Caco-2 (cell line): ENCODE data around the gene KIAA1586. TPM values are rescaled to one million over a fixed set of nuclear protein-coding genes. Genes with fewer than 3 reads are reported as not detected.
A peak's percentile ranks its signal among the peaks of the same experiment; 100 is the strongest.

Experiments used
- BruUV-seq: library from RNA; stranded (reverse); fragments of 400-500 nt; replicated peaks from 2 replicates; lab custom pipeline; 2021; lab: Mats Ljungman, UMichigan
- CTCF ChIA-PET: fragments of 300-600 bp; sonication (Branson Sonifier 250); formaldehyde crosslinking; loops from one replicate; lab custom pipeline; 2022; ENCODE audit warnings: antibody characterized with exemption; lab: Charles Lee
- POLR2A ChIA-PET: fragments of 300-600 bp; sonication (Branson Sonifier 250); formaldehyde crosslinking; loops from one replicate; lab custom pipeline; 2022; ENCODE audit warnings: antibody characterized with exemption; lab: Charles Lee
- DNase-seq, 2 experiments: peaks; one replicate each; pipeline versions ENCODE4 v3.0.0 to v3.0.0-alpha.2; 2020 to 2022
- H3K27me3 ChIP-seq: replicated peaks from 2 replicates; pipeline ENCODE4 v1.6.0; 2011; ENCODE audit warnings: low read length; ENCODE audit not compliant: control insufficient read depth, insufficient read depth
- H3K36me3 ChIP-seq: 2 replicates; pipeline ENCODE4 v1.5.1; 2011; ENCODE audit warnings: low read length; ENCODE audit not compliant: control insufficient read depth, insufficient read depth
- H3K4me1 ChIP-seq: fragments of 250-450 bp; sonication (Bioruptor Pico); 2 replicates; pipeline ENCODE4 v1.5.1; 2020; ENCODE audit warnings: mild to moderate bottlenecking
- H3K4me3 ChIP-seq: 2 replicates; pipeline ENCODE4 v1.5.1; 2011; ENCODE audit warnings: low read depth, mild to moderate bottlenecking, control low read depth, low read length
- H3K9me3 ChIP-seq: fragments of 250-450 bp; sonication (Bioruptor Pico); 2 replicates; pipeline ENCODE4 v1.5.1; 2020; ENCODE audit warnings: mild to moderate bottlenecking, moderate library complexity
- H3K27ac Mint-ChIP-seq: one replicate; pipeline ENCODE4 v1.8.0; 2022; ENCODE audit warnings: mixed read lengths; ENCODE audit not compliant: unreplicated experiment
- H3K27me3 Mint-ChIP-seq: one replicate; pipeline ENCODE4 v1.8.0; 2022; ENCODE audit warnings: mixed read lengths; ENCODE audit not compliant: insufficient read depth, unreplicated experiment
- H3K36me3 Mint-ChIP-seq: one replicate; pipeline ENCODE4 v1.8.0; 2022; ENCODE audit warnings: mild to moderate bottlenecking, mixed read lengths; ENCODE audit not compliant: insufficient read depth, unreplicated experiment
- H3K4me1 Mint-ChIP-seq: one replicate; pipeline ENCODE4 v1.8.0; 2022; ENCODE audit warnings: low read depth, mixed read lengths; ENCODE audit not compliant: unreplicated experiment
- H3K4me3 Mint-ChIP-seq: one replicate; pipeline ENCODE4 v1.8.0; 2022; ENCODE audit warnings: mild to moderate bottlenecking, moderate library complexity, mixed read lengths; ENCODE audit not compliant: unreplicated experiment
- H3K9me3 Mint-ChIP-seq: one replicate; pipeline ENCODE4 v1.8.0; 2022; ENCODE audit warnings: mixed read lengths; ENCODE audit not compliant: unreplicated experiment
- CTCF ChIP-seq, 2 experiments: fragments of 200-600 bp in 1 of 2; IDR thresholded peaks; 1 replicate in 1 of 2; 2 replicates in 1 of 2; pipeline versions ENCODE4 v1.5.1 to v1.8.0; 2011 to 2022; ENCODE audit warnings: antibody characterized with exemption in 1 of 2, control low read depth in 1 of 2, inconsistent platforms in 1 of 2, low read depth in 1 of 2, low read length in 1 of 2, mild to moderate bottlenecking in 1 of 2, moderate library complexity in 1 of 2; ENCODE audit not compliant: insufficient read depth in 1 of 2, severe bottlenecking in 1 of 2, unreplicated experiment in 1 of 2
- intact Hi-C: fragments of 100-400 bp; cut with micrococcal nuclease; formaldehyde crosslinking; loops from one replicate; pipeline ENCODE4 v1.10.0; 2022; ENCODE audit not compliant: unreplicated experiment
- total RNA-seq: library from RNA; stranded (reverse); gene quantifications from 2 replicates; pipeline ENCODE4 v1.2.3, GENCODE V29; 2022

KIAA1586 gene
- total RNA-seq, 1 experiment from 2014 or later: 12.9 TPM

GRCh38 chr6:57019434-57019833 is 27.1 kb upstream of the KIAA1586 start:
- intact Hi-C loops: no loop called here
- H3K4me1 Mint-ChIP-seq: no peaks in the 10 kb centered on the region
- Histone ChIP-seq H3K9me3 (no peaks in the 10 kb centered on the region; the same call in 1 of the 2 replicates), H3K27me3 (no peaks in the 10 kb centered on the region), H3K4me3 (no peak overlapping the region), H3K4me1 (no peaks in the 10 kb centered on the region), H3K36me3 (no peaks in the 10 kb centered on the region)
- CTCF ChIA-PET: no interaction called here
- no peak for TF ChIP-seq CTCF (IDR thresholded peaks at IDR 0.05; ENCODE audit: insufficient read depth in 1 of 2, low read depth in 1 of 2, low read length in 1 of 2, severe bottlenecking in 1 of 2, unreplicated experiment in 1 of 2)
- DNase-seq: no peak
- no peaks in the 10 kb centered on the region for H3K36me3 Mint-ChIP-seq
- BruUV-seq: no TSS peak
- POLR2A ChIA-PET: no interaction called here
- H3K27me3 Mint-ChIP-seq: no peaks in the 10 kb centered on the region
- H3K27ac Mint-ChIP-seq: no peak overlapping the region
- no peak overlapping the region for H3K4me3 Mint-ChIP-seq
- H3K9me3 Mint-ChIP-seq: peaks cover 11% of the 10 kb centered on the region

- no peak overlapping the region for H3K27ac Mint-ChIP-seq
- no peak overlapping the region for H3K4me3 ChIP-seq
- no peaks in the 10 kb centered on the region; the same call in 1 of the 2 replicates for H3K9me3 ChIP-seq
- ChIA-PET POLR2A (no interaction called here), CTCF (no interaction called here)
- H3K27me3 Mint-ChIP-seq: peaks cover 8% of the 10 kb centered on the region
- TF ChIP-seq CTCF (IDR thresholded peaks at IDR 0.05; ENCODE audit: insufficient read depth in 1 of 2, low read depth in 1 of 2, low read length in 1 of 2, severe bottlenecking in 1 of 2, unreplicated experiment in 1 of 2): peak; percentile 25 to 51
- intact Hi-C loops: loop anchor here (1.0 to 10.0 kb wide), 3 partner anchors 66 to 234 kb away; partner anchors contain the start of gene BEND6
- no peaks in the 10 kb centered on the region for H3K36me3 Mint-ChIP-seq
- H3K4me3 Mint-ChIP-seq: no peak overlapping the region
- no peaks in the 10 kb centered on the region for H3K4me1 Mint-ChIP-seq
- BruUV-seq: no TSS peak
- peak in 1 of 2 experiments; percentile 8 for DNase-seq
- H3K9me3 Mint-ChIP-seq: peaks cover 22% of the 10 kb centered on the region
- H3K27me3 ChIP-seq: no peaks in the 10 kb centered on the region
- H3K36me3 ChIP-seq: no peaks in the 10 kb centered on the region
- no peaks in the 10 kb centered on the region for H3K4me1 ChIP-seq
These were observed 25.3 kb upstream of the KIAA1586 start for GRCh38 chr6:57021086-57021720.

GRCh38 chr6:57024321-57024720 is 22.2 kb upstream of the KIAA1586 start:
- no peaks in the 10 kb centered on the region for H3K36me3 ChIP-seq
- Mint-ChIP-seq H3K4me1 (peaks cover 12% of the 10 kb centered on the region), H3K9me3 (peaks cover 22% of the 10 kb centered on the region), H3K36me3 (no peaks in the 10 kb centered on the region), H3K27ac (no peak overlapping the region), H3K27me3 (peaks cover 8% of the 10 kb centered on the region), H3K4me3 (no peak overlapping the region)
- BruUV-seq: no TSS peak
- peaks cover 8% of the 10 kb centered on the region; the same call in 1 of the 2 replicates for H3K4me1 ChIP-seq
- intact Hi-C loops: loop anchor here (10.0 kb wide), 1 partner anchor 230 kb away; no protein-coding TSS in a partner anchor
- CTCF ChIA-PET: no interaction called here
- no peaks in the 10 kb centered on the region for H3K27me3 ChIP-seq
- no peaks in the 10 kb centered on the region; the same call in 1 of the 2 replicates for H3K9me3 ChIP-seq
- DNase-seq: no peak
- TF ChIP-seq CTCF (IDR thresholded peaks at IDR 0.05; ENCODE audit: insufficient read depth in 1 of 2, low read depth in 1 of 2, low read length in 1 of 2, severe bottlenecking in 1 of 2, unreplicated experiment in 1 of 2): no peak
- POLR2A ChIA-PET: interaction anchor here (0.6 kb wide), 1 partner anchor 482 kb away, joined by 8 read pairs; no protein-coding TSS in a partner anchor
- no peak overlapping the region for H3K4me3 ChIP-seq
